H1 (cell line): ENCODE measurements around the gene SGSM1. TPM values are rescaled to one million over a fixed set of nuclear protein-coding genes. Genes with fewer than 3 reads are reported as not detected.

Experiments used
- CEBPB ChIP-seq: IDR thresholded peaks from 2 replicates; pipeline ENCODE4 v1.6.1; 2012; ENCODE audit warnings: low read depth, low read length
- CHD1 ChIP-seq: IDR thresholded peaks from 2 replicates; pipeline ENCODE4 v1.6.1; 2012; ENCODE audit warnings: low read depth, low read length, improper control_type of control experiment
- HDAC2 ChIP-seq, 2 experiments: fragments of 300-600 bp in 1 of 2; sonication (generic) in 1 of 2; IDR thresholded peaks; 2 replicates each; pipeline ENCODE4 v1.6.1; 2011 to 2012; ENCODE audit warnings: low read depth in 2 of 2, low read length in 2 of 2, mild to moderate bottlenecking in 2 of 2, moderate library complexity in 2 of 2, borderline replicate concordance in 1 of 2, inconsistent platforms in 1 of 2
- KDM1A ChIP-seq: fragments of 200-600, 300-600 bp; sonication (generic); IDR thresholded peaks from 2 replicates; pipeline ENCODE4 v1.7.1; 2016; ENCODE audit warnings: mild to moderate bottlenecking, low read length, borderline replicate concordance
- KDM4A ChIP-seq: IDR thresholded peaks from one replicate; pipeline ENCODE4 v1.7.1; 2012; ENCODE audit warnings: low read depth, mild to moderate bottlenecking, moderate library complexity, low read length, inconsistent platforms; ENCODE audit not compliant: severe bottlenecking
- NRF1 ChIP-seq: IDR thresholded peaks from 2 replicates; pipeline ENCODE4 v1.6.1; 2011; ENCODE audit warnings: mild to moderate bottlenecking, low read depth, low read length, improper control_type of control experiment
- SIRT6 ChIP-seq: IDR thresholded peaks from one replicate; pipeline ENCODE4 v1.7.1; 2012; ENCODE audit warnings: low read length, inconsistent platforms
- TBP ChIP-seq: IDR thresholded peaks from 2 replicates; pipeline ENCODE4 v1.6.1; 2011; ENCODE audit warnings: low read depth, low read length, improper control_type of control experiment
- YY1 ChIP-seq: IDR thresholded peaks from 2 replicates; pipeline ENCODE4 v1.6.1; 2011; ENCODE audit warnings: low read depth, mild to moderate bottlenecking, low read length
- polyA plus RNA-seq, 7 experiments: library from polyadenylated mRNA; depleted of rRNA in 3 of 7; stranded (reverse) in 5 of 7; unstranded in 2 of 7; fragments of >200 nt in 5 of 7; fragments of 200-250 nt in 2 of 7; gene quantifications; 1 replicate in 5 of 7; 2 replicates in 1 of 7; 4 replicates in 1 of 7; pipeline versions ENCODE4 v1.2.1 to v1.2.3, GENCODE V29; 2011 to 2013; ENCODE audit warnings: missing spikeins in 2 of 7, mixed read lengths in 2 of 7
- total RNA-seq: library from RNA; stranded (reverse); fragmentation: NEBNext Ultra II Directional; extraction: Animal tissue kit (Norgen Biotek cat#: 25700); gene quantifications from 2 replicates; pipeline ENCODE4 v1.2.1, GENCODE V29; 2021
- TF ChIP-seq, protein P1 (sequence below): fragments of 300-600 bp; sonication (generic); IDR thresholded peaks from 2 replicates; pipeline ENCODE4 v1.7.1; 2012; ENCODE audit warnings: low read length, moderate library complexity, mild to moderate bottlenecking, inconsistent platforms; ENCODE audit not compliant: insufficient replicate concordance

SGSM1 gene
- total and polyA plus RNA-seq, 2 of the 8 experiments (the other 6 are each of a cell fraction or from before 2014, with no cell fraction given), result 2.8 to 5.2 TPM

DNA sequence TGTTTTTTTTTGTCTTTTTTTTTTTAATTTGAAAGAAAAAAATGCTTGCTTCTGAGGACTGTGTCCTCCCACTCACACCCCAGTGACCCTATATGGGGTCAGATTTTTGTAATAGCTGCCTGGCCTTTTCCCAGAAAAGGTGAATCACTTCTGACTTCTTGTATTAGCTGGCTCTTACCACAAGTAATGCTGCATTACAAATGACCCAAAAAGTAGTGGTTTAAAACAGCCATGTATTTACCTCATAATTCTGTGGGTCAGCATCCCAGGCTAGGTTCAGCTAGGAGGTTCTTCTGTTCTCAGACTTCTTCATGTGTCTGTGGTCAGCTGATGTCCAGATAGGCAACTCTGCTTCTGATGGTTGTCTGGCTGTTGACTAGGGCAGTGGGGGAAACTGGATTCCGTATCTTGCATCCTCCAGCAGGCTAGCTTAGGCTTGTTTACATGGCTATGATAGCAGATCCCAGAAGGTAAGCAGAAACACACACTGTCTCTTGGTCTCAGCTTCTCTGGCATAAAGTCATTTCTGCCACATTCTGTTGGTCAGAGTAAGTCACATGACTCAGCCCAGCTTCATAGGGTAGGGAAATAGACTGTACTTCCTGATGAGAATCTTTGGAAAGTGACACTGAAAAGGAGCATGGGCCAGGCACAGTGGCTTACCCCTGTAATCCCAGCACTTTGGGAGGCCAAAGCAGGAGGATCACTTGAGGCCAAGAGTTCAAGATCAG, 121.0 kb downstream of the SGSM1 start (continued):
- TF ChIP-seq, protein P1, sequence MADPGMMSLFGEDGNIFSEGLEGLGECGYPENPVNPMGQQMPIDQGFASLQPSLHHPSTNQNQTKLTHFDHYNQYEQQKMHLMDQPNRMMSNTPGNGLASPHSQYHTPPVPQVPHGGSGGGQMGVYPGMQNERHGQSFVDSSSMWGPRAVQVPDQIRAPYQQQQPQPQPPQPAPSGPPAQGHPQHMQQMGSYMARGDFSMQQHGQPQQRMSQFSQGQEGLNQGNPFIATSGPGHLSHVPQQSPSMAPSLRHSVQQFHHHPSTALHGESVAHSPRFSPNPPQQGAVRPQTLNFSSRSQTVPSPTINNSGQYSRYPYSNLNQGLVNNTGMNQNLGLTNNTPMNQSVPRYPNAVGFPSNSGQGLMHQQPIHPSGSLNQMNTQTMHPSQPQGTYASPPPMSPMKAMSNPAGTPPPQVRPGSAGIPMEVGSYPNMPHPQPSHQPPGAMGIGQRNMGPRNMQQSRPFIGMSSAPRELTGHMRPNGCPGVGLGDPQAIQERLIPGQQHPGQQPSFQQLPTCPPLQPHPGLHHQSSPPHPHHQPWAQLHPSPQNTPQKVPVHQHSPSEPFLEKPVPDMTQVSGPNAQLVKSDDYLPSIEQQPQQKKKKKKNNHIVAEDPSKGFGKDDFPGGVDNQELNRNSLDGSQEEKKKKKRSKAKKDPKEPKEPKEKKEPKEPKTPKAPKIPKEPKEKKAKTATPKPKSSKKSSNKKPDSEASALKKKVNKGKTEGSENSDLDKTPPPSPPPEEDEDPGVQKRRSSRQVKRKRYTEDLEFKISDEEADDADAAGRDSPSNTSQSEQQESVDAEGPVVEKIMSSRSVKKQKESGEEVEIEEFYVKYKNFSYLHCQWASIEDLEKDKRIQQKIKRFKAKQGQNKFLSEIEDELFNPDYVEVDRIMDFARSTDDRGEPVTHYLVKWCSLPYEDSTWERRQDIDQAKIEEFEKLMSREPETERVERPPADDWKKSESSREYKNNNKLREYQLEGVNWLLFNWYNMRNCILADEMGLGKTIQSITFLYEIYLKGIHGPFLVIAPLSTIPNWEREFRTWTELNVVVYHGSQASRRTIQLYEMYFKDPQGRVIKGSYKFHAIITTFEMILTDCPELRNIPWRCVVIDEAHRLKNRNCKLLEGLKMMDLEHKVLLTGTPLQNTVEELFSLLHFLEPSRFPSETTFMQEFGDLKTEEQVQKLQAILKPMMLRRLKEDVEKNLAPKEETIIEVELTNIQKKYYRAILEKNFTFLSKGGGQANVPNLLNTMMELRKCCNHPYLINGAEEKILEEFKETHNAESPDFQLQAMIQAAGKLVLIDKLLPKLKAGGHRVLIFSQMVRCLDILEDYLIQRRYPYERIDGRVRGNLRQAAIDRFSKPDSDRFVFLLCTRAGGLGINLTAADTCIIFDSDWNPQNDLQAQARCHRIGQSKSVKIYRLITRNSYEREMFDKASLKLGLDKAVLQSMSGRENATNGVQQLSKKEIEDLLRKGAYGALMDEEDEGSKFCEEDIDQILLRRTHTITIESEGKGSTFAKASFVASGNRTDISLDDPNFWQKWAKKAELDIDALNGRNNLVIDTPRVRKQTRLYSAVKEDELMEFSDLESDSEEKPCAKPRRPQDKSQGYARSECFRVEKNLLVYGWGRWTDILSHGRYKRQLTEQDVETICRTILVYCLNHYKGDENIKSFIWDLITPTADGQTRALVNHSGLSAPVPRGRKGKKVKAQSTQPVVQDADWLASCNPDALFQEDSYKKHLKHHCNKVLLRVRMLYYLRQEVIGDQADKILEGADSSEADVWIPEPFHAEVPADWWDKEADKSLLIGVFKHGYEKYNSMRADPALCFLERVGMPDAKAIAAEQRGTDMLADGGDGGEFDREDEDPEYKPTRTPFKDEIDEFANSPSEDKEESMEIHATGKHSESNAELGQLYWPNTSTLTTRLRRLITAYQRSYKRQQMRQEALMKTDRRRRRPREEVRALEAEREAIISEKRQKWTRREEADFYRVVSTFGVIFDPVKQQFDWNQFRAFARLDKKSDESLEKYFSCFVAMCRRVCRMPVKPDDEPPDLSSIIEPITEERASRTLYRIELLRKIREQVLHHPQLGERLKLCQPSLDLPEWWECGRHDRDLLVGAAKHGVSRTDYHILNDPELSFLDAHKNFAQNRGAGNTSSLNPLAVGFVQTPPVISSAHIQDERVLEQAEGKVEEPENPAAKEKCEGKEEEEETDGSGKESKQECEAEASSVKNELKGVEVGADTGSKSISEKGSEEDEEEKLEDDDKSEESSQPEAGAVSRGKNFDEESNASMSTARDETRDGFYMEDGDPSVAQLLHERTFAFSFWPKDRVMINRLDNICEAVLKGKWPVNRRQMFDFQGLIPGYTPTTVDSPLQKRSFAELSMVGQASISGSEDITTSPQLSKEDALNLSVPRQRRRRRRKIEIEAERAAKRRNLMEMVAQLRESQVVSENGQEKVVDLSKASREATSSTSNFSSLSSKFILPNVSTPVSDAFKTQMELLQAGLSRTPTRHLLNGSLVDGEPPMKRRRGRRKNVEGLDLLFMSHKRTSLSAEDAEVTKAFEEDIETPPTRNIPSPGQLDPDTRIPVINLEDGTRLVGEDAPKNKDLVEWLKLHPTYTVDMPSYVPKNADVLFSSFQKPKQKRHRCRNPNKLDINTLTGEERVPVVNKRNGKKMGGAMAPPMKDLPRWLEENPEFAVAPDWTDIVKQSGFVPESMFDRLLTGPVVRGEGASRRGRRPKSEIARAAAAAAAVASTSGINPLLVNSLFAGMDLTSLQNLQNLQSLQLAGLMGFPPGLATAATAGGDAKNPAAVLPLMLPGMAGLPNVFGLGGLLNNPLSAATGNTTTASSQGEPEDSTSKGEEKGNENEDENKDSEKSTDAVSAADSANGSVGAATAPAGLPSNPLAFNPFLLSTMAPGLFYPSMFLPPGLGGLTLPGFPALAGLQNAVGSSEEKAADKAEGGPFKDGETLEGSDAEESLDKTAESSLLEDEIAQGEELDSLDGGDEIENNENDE, result no peak
- TF ChIP-seq SIRT6 (no peak), TBP (no peak), KDM1A (no peak), YY1 (no peak), CEBPB (no peak), NRF1 (no peak), CHD1 (no peak), KDM4A (no peak), HDAC2 (IDR thresholded peaks at IDR 0.05; ENCODE audit: borderline replicate concordance in 1 of 2, low read depth in 2 of 2, low read length in 2 of 2) (no peak)
